SK-N-MC (cell line): ENCODE results near the gene FGF1.

Experiments used
- EZH2 ChIP-seq: fragments of 200-600 bp; sonication (generic); IDR thresholded peaks from one replicate; pipeline ENCODE4 v1.6.1; 2017; ENCODE audit warnings: antibody characterized with exemption
- POLR2AphosphoS5 ChIP-seq: IDR thresholded peaks from 2 replicates; pipeline ENCODE4 v1.6.1; 2012; ENCODE audit warnings: mild to moderate bottlenecking, low read depth, low read length, borderline replicate concordance

DNA sequence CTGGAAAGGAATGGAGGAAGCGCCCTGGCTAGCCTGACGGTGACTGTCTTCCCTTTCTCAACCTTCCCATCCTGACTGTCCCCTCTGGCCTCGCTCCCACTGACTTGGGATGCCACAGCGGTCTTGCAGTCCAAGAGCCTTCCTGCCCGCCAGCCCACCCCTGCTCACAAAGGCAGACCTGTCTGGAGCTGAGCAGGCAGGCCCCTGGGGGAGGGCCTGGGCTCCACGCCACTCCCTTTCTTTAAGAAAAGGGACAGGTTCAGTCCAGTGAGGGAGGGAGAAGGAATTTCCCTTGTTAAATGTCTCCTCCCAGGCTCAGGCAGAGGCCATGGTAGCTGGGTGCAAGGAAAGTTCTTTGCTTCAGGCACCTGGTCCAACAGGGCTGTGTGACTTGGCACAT is 18.1 kb downstream of the FGF1 start:
- TF ChIP-seq EZH2 (no peak), POLR2AphosphoS5 (no peak)
